ENCODE data around the gene PSMB8.
"Not testable (repeated sequence)": the region's sequence is repeated elsewhere in the genome, so short reads cannot be mapped to it uniquely, and the experiment has no call there.

PSMB8 gene

DNA sequence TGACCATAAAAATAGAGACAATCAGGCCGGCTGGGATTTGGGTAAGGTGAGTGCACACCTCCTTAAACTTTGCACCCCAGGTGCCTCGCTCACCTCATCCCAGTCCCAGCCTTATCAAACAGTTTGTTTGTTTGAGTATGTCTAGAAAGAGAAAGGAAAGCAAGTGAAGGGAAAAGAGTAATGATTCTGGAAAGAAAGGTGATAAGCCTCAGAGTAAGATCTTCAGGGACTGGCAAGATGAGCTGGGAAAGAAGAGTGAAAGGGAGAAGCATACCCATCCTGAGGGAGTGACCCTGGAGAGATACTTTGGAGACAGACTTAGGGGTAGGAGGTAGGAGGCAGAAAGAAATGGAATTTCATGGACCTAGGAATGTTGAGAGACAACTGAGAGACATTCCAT, 7.0 kb downstream of the PSMB8 start:
- no peak for DNase-seq

GRCh38 chr6:32835167-32835893, 8.5 kb downstream of the PSMB8 start:
- no peak for DNase-seq

DNA sequence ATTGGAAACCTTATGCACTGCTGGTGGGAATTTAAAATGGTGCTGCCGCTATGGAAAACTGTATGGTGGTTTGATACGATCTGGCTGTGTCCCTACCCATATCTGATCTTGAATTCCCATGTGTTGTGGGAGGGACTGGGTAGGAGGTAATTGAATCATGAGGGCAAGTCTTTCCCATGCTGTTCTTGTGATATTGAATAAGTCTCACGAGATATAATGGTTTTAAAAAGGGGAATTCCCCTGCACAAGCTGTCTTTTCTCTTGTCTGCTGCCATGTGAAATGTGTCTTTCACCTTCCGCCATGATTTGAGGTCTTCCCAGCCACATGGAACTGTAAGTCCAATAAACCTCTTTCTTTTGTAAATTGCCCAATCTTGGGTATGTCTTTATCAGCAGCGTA, 10.2 kb downstream of the PSMB8 start:
- no peak for DNase-seq

- DNase-seq: no peak
These were observed 11.3 kb downstream of the PSMB8 start for GRCh38 chr6:32832535-32832934.

DNA sequence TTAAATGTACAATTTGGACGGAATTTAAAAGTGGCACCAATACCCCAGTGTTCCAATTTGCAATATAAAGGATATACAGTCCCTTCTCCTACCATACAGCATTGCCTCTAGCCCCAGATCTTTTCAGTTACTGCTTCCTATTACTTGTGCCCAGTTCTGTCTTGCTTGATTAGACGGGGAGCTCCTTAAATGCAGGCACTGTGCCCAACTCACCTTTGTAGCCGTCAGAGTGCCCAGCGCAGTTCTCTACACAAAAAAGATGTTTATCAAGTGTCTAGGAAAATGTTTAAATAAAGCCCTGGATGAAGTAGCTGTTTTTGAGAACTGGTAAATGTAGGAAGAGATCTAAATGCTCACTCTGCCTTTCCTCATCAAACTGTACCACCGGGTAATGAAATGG, 12.9 kb downstream of the PSMB8 start:
- DNase-seq: no peak

GRCh38 chr6:32830017-32830416, 13.8 kb downstream of the PSMB8 start:
- no peak for DNase-seq

- DNase-seq: no peak
These were observed 14.4 kb downstream of the PSMB8 start for GRCh38 chr6:32829495-32829894.

DNA sequence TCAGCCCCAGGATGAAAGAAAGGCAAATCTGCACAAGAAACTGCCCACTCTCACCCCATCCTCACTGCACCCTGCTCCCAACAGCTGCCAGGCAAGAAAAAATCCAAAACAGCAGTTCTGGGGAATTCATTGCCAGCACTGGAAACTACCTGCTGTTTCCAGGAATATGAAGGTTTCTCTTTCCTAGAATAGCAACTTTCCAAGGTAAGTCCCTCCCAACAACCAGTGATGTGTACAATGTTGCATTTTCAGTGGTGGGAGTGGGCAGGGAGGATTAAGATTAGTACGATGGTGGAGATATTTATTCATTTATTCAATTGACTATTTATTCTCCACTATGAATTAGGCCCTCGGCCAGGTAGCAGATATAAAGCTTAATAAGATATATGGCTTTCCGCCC, 16.8 kb downstream of the PSMB8 start:
- DNase-seq: no peak

DNA sequence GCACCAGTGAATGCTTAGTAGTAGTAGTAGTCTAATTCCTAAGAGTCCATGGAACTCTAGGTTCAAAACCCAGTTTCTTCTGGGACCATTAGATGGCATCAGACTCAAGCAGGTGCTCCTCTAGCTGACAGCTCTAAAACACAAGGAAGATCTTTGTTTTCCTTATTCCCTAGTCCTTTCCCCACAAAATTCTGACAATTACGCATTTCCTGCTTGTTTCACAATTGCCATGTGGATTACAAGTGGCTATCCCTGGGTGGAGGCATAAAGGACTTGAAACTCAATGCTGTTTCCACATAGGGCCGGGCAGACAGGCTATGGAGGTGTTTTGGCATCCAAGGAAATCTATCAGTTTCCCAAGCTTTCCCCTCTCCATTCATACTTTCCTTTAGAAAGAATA, 17.9 kb downstream of the PSMB8 start:
- peak in 1 of 2 experiments; percentile 28 for DNase-seq

DNA sequence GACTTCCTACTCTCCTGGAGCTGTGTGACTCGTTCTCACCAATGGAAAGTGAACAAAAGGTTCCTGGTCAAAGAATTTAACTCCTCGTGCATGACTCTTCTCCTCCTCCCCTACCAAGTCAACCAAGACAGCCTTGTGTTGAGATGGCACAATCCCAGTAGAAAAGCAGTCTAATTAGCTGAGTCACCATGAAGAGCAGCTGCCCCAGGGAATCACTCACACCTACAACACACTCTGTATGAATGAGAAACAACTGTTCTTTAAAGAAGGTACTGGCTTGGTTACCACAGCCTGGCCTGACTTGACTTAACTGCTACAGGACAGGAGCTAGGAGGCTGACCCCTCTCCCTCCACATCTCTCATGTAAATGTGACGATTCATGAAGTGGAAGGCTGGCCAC, 24.1 kb downstream of the PSMB8 start:
- DNase-seq: no peak

GRCh38 chr6:32818867-32819266, 25.0 kb downstream of the PSMB8 start:
- no peak for DNase-seq

DNA sequence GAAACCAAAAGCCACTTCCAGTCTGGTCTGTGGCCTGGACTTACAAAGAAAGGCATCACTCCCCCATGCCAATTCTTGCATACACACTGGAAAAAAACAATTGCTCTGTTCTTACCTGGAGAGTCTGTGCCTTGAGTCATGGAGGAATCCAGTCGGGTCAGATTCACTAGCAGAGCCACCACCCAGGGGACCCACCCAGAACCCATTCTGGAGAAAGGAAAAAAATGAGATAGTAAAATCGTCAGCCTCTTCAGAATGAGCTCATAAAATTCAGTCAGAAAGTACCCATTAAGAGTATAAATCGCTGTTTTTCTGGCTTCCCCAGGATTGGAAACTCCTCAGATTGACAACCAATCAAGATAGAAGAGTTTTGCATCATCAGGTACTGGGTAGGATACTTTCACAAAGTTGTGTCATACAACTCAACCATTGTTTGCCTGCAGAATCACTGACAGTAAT, 27.1 kb downstream of the PSMB8 start, which contains the start of gene HLA-DOB:
Gene HLA-DOB (minus strand): TSS at position 257 of the 459 bp plus-strand sequence. CDS start 51 bp downstream, at position 206.
- DNase-seq: peak in 1 of 2 experiments; percentile 20

DNA sequence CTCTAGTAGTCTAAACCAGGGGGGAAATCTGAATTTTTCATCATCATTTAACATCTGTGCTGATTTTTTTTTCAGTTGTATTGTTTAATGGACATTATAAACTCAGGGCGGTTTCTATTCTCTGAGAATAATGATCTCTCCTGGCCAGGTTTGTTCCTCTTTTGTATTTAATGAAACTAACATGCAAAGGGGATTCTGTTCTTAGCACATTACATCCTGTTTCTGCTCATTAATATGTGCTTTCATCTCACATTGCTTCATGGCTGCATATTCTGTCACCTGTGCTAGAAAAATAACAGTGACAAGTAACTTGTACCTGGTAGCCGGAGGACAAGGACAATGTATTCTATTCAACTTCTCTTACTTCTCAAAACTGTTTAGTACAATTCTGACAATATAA, 27.9 kb downstream of the PSMB8 start:
- no peak for DNase-seq

GRCh38 chr6:32815115-32815514, 28.7 kb downstream of the PSMB8 start:
- no peak for DNase-seq

DNA sequence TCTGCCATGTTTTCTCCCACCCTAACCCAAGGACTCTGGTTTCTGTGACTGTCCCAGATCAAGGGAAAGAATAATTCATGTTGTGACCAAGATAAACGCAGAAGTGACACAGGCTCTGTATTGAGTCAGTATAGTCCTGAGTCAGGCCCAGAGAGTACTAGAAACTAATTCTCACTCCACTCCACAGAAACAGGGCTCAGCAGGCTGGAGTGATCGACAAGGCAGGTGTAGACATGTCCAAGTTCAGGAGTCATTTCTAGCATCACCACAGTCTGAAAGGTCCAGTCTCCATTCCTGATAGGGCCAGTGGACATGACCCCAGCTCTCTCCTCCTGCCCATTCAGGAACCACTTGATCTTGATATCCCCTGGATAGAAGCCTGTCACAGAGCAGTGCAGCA, 29.7 kb downstream of the PSMB8 start:
- DNase-seq: no peak

DNA sequence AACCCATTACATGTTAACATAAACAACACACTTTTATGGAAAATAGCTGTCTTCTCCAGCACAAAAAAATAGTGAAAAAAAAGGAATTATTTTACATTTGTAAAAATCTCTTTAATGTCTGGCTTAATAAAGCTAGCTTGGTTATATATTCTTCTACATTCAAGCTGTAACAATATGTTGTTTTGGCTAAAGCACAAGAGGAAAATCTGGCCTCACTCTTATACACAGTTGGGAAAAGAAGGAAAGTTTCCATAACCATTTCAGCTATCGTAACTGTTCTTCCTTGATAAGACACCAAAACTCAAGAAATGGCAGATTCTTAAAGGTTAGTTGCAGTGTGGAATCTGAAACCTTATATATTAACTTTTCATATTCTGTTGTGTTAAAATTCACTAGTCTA, 34.7 kb downstream of the PSMB8 start:
- DNase-seq: no peak

DNA sequence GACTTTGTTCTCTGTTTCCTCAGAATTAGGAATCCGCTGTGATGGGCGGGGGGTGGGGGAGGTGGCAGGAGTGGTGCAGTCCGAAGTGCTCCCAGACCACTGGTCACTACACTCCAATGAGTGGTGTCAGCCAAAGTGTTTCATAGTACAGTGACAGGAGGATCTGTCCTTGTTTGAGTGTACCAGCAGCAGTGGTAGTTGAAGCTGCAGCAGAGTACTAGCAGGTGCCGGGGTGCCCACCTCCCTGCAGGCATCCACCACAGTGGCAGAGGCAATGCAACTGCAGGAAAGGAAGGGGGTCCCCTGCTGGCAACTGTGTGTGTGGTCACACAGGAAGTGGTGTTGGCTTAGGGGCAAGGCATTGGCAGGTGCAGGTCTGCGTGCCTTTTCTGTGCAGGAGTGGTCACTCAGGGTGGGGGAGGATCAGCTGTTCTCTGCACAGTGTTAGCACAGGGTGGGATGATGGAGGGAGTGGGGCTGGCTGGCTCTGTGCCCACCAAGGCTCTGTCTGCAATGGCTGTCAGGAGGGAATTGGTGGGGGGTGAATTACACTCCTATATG, 36.7 kb downstream of the PSMB8 start:
- DNase-seq: no peak

GRCh38 chr6:32805404-32805803, 38.4 kb downstream of the PSMB8 start:
- DNase-seq: not testable (repeated sequence)

GRCh38 chr6:32803416-32803815, 40.4 kb downstream of the PSMB8 start:
- DNase-seq: no peak

DNA sequence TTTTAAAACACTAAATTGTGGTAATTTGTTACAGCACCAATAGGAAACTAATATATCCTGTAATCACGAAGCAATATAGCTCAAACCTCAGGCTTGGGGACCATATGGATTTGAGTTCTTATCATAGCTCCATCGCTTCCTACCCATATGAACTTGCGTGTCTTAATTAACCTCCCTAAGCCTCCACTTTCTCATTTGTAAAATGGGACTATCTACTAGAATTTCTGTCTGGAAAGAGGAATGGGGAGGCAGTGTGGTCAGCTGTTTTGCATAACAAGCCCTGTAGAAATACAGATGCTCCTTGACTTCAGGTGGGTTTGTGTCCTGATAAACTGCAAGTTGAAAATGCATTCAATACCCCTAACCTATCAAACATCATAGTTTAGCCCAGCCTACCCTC, 44.1 kb downstream of the PSMB8 start:
- DNase-seq: no peak

DNA sequence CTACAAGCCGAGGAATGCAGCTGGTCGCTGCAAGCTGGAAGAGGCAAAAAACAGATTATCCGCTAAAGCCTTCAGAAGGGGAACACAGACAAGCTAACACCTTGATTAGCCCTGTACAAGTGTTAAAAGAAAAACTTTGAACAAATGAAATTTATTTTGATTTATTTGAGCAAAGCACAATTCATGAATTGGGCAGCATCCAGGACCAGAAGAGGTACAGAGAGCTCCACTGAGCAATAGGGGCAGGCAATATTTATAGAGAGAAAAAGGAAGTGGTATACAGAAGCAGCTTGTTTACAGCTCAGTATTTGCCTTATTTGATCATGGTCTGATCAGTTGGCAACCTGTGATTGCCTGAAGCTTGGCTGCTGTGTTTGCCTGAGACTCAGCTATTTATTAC, 44.7 kb downstream of the PSMB8 start:
- DNase-seq: no peak

DNA sequence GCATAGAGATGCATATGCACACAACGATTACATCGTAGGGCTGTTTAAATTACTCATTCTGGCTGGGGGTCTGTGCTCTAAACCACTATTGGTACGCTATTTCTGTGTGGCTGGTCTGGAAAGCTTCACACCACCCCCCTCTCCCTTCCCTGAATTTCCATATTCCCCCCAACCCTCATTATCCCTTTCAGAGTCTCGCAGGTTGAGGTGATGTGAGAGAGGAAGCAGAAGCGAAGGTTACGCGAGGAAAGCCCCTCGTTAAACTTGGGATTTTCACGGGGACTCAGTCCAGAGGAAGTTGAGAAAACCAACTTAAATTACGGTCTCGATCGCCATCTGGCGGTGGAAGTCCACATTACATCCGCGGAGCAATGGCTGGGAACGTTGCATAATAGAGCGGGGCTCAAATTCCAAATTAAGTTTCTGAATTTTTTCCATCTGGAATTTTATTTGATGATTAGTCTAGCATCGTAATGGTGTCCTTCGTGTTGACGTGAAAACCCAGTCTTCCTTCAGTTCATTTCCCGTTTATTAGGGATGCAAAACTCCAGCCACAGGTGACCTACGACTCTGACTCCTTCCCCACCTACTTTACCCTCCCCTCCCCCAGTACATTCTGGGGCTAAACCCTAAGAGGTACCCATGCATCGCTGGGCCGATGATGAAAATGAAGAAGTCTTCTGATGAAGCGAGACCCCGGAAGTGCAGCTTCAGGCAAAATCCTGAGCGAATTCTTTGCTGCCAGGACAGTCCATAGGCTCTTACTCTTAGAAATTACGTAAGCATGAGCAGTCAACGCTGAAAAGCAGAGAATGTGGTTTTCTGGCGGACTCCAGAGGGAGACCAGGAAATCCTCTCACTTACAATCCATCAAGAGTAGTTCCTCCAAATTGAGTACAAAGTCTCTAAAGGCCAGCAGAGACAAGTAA, 46.7 kb downstream of the PSMB8 start:
- DNase-seq: peak in 1 of 2 experiments; percentile 31

GRCh38 chr6:32794510-32794909, 49.3 kb downstream of the PSMB8 start:
- no peak for DNase-seq
